Activated T-helper 1 cell treated with Interleukin-2 at 50 U/mL for 16 hours (primary cell): ENCODE results near the gene CDH23.

Experiments used
- DNase-seq: peaks from one replicate; pipeline ENCODE4 v3.0.0-alpha.2; 2020; ENCODE audit warnings: low read depth

CDH23 gene

GRCh38 chr10:71744897-71745663, 348.4 kb downstream of the CDH23 start:
- no peak for DNase-seq

GRCh38 chr10:71745664-71746250, 349.0 kb downstream of the CDH23 start:
- DNase-seq: no peak

GRCh38 chr10:71746344-71747037, 349.8 kb downstream of the CDH23 start:
- DNase-seq: no peak

- no peak for DNase-seq
Observed at GRCh38 chr10:71747039-71747531, 350.4 kb downstream of the CDH23 start.

- DNase-seq: no peak
Observed at GRCh38 chr10:71747551-71748523, 351.1 kb downstream of the CDH23 start.

- DNase-seq: peak; percentile 74
Observed at GRCh38 chr10:71748671-71749191, 352.0 kb downstream of the CDH23 start.

- no peak for DNase-seq
Observed at GRCh38 chr10:71749396-71749795, 352.7 kb downstream of the CDH23 start.

- no peak for DNase-seq
Observed at GRCh38 chr10:71750124-71750841, 353.6 kb downstream of the CDH23 start.

- no peak for DNase-seq
Observed at GRCh38 chr10:71750986-71751385, 354.3 kb downstream of the CDH23 start.

- no peak for DNase-seq
Observed at GRCh38 chr10:71751515-71752224, 354.9 kb downstream of the CDH23 start.

- no peak for DNase-seq
Observed at GRCh38 chr10:71752391-71753090, 355.8 kb downstream of the CDH23 start.

- no peak for DNase-seq
Observed at GRCh38 chr10:71753091-71753959, 356.6 kb downstream of the CDH23 start.

GRCh38 chr10:71753960-71754505, 357.3 kb downstream of the CDH23 start:
- no peak for DNase-seq

GRCh38 chr10:71754562-71754961, 357.8 kb downstream of the CDH23 start:
- no peak for DNase-seq

- DNase-seq: no peak
Observed at GRCh38 chr10:71755179-71755879, 358.6 kb downstream of the CDH23 start.

- DNase-seq: no peak
Observed at GRCh38 chr10:71756311-71757191, 359.8 kb downstream of the CDH23 start.
